Colonic mucosa (tissue), 4 donors: ENCODE measurements around the gene ATP1A2. TPM values are rescaled to one million over a fixed set of nuclear protein-coding genes. Genes with fewer than 3 reads are reported as not detected.

Experiments used
- DNase-seq: peaks from one replicate; pipeline ENCODE4 v3.0.0-alpha.2; 2020
- H3K27ac ChIP-seq: fragments of 200-600 bp; one replicate; pipeline ENCODE4 v1.8.0; 2021
- H3K27me3 ChIP-seq: fragments of 200-600 bp; one replicate; pipeline ENCODE4 v1.8.0; 2021
- H3K36me3 ChIP-seq: fragments of 200-600 bp; one replicate; pipeline ENCODE4 v1.8.0; 2021
- H3K4me1 ChIP-seq: fragments of 200-600 bp; one replicate; pipeline ENCODE4 v1.8.0; 2021; ENCODE audit warnings: mild to moderate bottlenecking
- H3K4me3 ChIP-seq: fragments of 200-600 bp; one replicate; pipeline ENCODE4 v1.8.0; 2021
- H3K9ac ChIP-seq, 2 donors: one replicate each; pipeline ENCODE4 v1.7.0; 2013; ENCODE audit warnings: control low read depth in 2 of 2, low read depth in 2 of 2, low read length in 2 of 2
- H3K9me3 ChIP-seq: fragments of 200-600 bp; one replicate; pipeline ENCODE4 v1.8.0; 2021
- CTCF ChIP-seq: fragments of 200-600 bp; IDR thresholded peaks from one replicate; pipeline ENCODE4 v1.8.0; 2022; ENCODE audit warnings: antibody characterized with exemption, mild to moderate bottlenecking
- intact Hi-C: fragments of 100-400 bp; cut with DNase I; formaldehyde crosslinking; loops from one replicate; pipeline ENCODE4 v1.14.1; 2022
- total RNA-seq, 2 donors: library from RNA; stranded (reverse); fragmentation: NEBNext Ultra II Directional in 1 of 2; extraction: Animal tissue kit (Norgen Biotek cat#: 25700) in 1 of 2; gene quantifications; one replicate each; pipeline ENCODE4 v1.2.1, GENCODE V29; 2021
- donor health status: healthy.
- donor health status: DM: no; HTN: no; CAD: no.
- donor health status: DM: no; HTN: no; CAD: no.

The ATP1A2 gene
- total RNA-seq, 2 donors from 2014 or later, result 1.5 to 6.1 TPM

GRCh38 chr1:160077486-160077885, 38.1 kb upstream of the ATP1A2 start:
- intact Hi-C loops, result no loop called here
- Histone ChIP-seq H3K4me3 (no peak overlapping the region), H3K27me3 (peaks cover 4% of the 10 kb centered on the region), H3K9me3 (no peaks in the 10 kb centered on the region), H3K36me3 (no peaks in the 10 kb centered on the region), H3K4me1 (no peaks in the 10 kb centered on the region), H3K9ac (no peak overlapping the region), H3K27ac (no peak overlapping the region)
- TF ChIP-seq CTCF, result no peak
- DNase-seq, result no peak

GRCh38 chr1:160078512-160079195, 36.9 kb upstream of the ATP1A2 start:
- Histone ChIP-seq H3K4me3 (no peak overlapping the region), H3K9me3 (no peaks in the 10 kb centered on the region), H3K27me3 (peaks cover 7% of the 10 kb centered on the region), H3K4me1 (no peaks in the 10 kb centered on the region), H3K36me3 (no peaks in the 10 kb centered on the region), H3K9ac (no peak overlapping the region), H3K27ac (no peak overlapping the region)
- intact Hi-C loops, result no loop called here
- DNase-seq, result peak; percentile 50
- TF ChIP-seq CTCF, result peak; percentile 72

- intact Hi-C loops, result no loop called here
- H3K9me3 ChIP-seq, result no peaks in the 10 kb centered on the region
- no peak for TF ChIP-seq CTCF
- no peak for DNase-seq
- H3K4me3 ChIP-seq, result no peak overlapping the region
- H3K9ac ChIP-seq, result no peak overlapping the region
- H3K27me3 ChIP-seq, result peaks cover 7% of the 10 kb centered on the region
- H3K36me3 ChIP-seq, result no peaks in the 10 kb centered on the region
- no peaks in the 10 kb centered on the region for H3K4me1 ChIP-seq
- H3K27ac ChIP-seq, result no peak overlapping the region
Measured at GRCh38 chr1:160079448-160079847, 36.1 kb upstream of the ATP1A2 start.

GRCh38 chr1:160080381-160081100, 35.0 kb upstream of the ATP1A2 start:
- Histone ChIP-seq H3K27ac (no peak overlapping the region), H3K9ac (no peak overlapping the region), H3K27me3 (peaks cover 7% of the 10 kb centered on the region), H3K4me1 (no peaks in the 10 kb centered on the region), H3K36me3 (no peaks in the 10 kb centered on the region), H3K9me3 (no peaks in the 10 kb centered on the region), H3K4me3 (no peak overlapping the region)
- no peak for DNase-seq
- intact Hi-C loops, result loop anchor here (5.0 to 10.0 kb wide), 2 partner anchors 33 to 294 kb away; no protein-coding TSS in a partner anchor
- TF ChIP-seq CTCF, result no peak

GRCh38 chr1:160081261-160081936, 34.2 kb upstream of the ATP1A2 start, which contains the start of gene KCNJ9:
KCNJ9 (plus strand) TSS chr1:160081538; CDS start chr1:160084031, 2,493 bp downstream.
- Histone ChIP-seq H3K9ac (no peak within 1 kb of the TSS), H3K4me3 (no peak within 1 kb of the TSS), H3K4me1 (no peaks in the 10 kb centered on the region), H3K36me3 (no peaks in the 10 kb centered on the region), H3K9me3 (no peaks in the 10 kb centered on the region), H3K27ac (no peak within 1 kb of the TSS), H3K27me3 (peaks cover 7% of the 10 kb centered on the region)
- TF ChIP-seq CTCF, result no peak
- intact Hi-C loops, result loop anchor here (5.0 to 10.0 kb wide), 2 partner anchors 34 to 293 kb away; no protein-coding TSS in a partner anchor
- no peak for DNase-seq
